CD14-positive monocyte (primary cell): Measurements from ENCODE around the gene CAPNS2. TPM values are rescaled to one million over a fixed set of nuclear protein-coding genes. Genes with fewer than 3 reads are reported as not detected.

Experiments used
- DNase-seq, 3 donors: peaks; one replicate each; pipeline ENCODE4 v3.0.0-alpha.2; 2011 to 2022
- H2AFZ ChIP-seq: 2 replicates; pipeline ENCODE4 v1.6.0; 2012; ENCODE audit warnings: mild to moderate bottlenecking, low read depth, low read length, inconsistent platforms; ENCODE audit not compliant: insufficient read depth, poor library complexity, severe bottlenecking
- H3K27ac ChIP-seq, 2 donors: 1 replicate in 1 of 2; 2 replicates in 1 of 2; pipeline ENCODE4 v1.5.1; 2012 to 2013; ENCODE audit warnings: low read length in 2 of 2, control low read depth in 1 of 2, inconsistent platforms in 1 of 2, low read depth in 1 of 2, mild to moderate bottlenecking in 1 of 2
- H3K27me3 ChIP-seq, 2 donors: one replicate each; pipeline versions ENCODE4 v1.6.0 to v1.6.1; 2011 to 2013; ENCODE audit warnings: low read length in 2 of 2; ENCODE audit not compliant: control insufficient read depth in 2 of 2, insufficient read depth in 2 of 2
- H3K36me3 ChIP-seq, 2 donors: replicated peaks in 1 of 2; 1 replicate in 1 of 2; 2 replicates in 1 of 2; pipeline versions ENCODE4 v1.5.1 to v1.6.1; 2012 to 2013; ENCODE audit warnings: low read length in 2 of 2, control low read depth in 1 of 2, inconsistent platforms in 1 of 2, mild to moderate bottlenecking in 1 of 2; ENCODE audit not compliant: insufficient read depth in 2 of 2, control insufficient read depth in 1 of 2
- H3K4me1 ChIP-seq, 2 donors: 1 replicate in 1 of 2; 2 replicates in 1 of 2; pipeline versions ENCODE4 v1.5.1 to v1.6.1; 2012 to 2013; ENCODE audit warnings: low read length in 2 of 2, control low read depth in 1 of 2, inconsistent platforms in 1 of 2, mild to moderate bottlenecking in 1 of 2, moderate library complexity in 1 of 2; ENCODE audit not compliant: insufficient read depth in 2 of 2, control insufficient read depth in 1 of 2
- H3K4me2 ChIP-seq: replicated peaks from 2 replicates; pipeline ENCODE3; 2012; ENCODE audit warnings: low read length, moderate library complexity, mild to moderate bottlenecking; ENCODE audit not compliant: poor library complexity, severe bottlenecking; ENCODE audit errors: extremely low read depth
- H3K4me3 ChIP-seq, 3 experiments: fragments of 200-600 bp in 1 of 3; sonication (generic) in 1 of 3; replicated peaks in 1 of 3; 1 replicate in 2 of 3; 2 replicates in 1 of 3; pipeline ENCODE4 v1.5.1; 2011 to 2013; ENCODE audit warnings: low read length in 3 of 3, mild to moderate bottlenecking in 3 of 3, control low read depth in 2 of 3, low read depth in 2 of 3, inconsistent platforms in 1 of 3, moderate library complexity in 1 of 3
- H3K79me2 ChIP-seq: 2 replicates; pipeline ENCODE4 v1.6.0; 2012; ENCODE audit warnings: mild to moderate bottlenecking, control low read depth, inconsistent platforms, low read length, moderate library complexity; ENCODE audit not compliant: insufficient read depth
- H3K9ac ChIP-seq: 2 replicates; pipeline ENCODE4 v1.6.0; 2017; ENCODE audit warnings: low read length, mild to moderate bottlenecking; ENCODE audit not compliant: insufficient read depth, poor library complexity, severe bottlenecking
- H3K9me3 ChIP-seq, 2 donors: replicated peaks in 1 of 2; 1 replicate in 1 of 2; 2 replicates in 1 of 2; pipeline versions ENCODE4 v1.5.1 to v1.6.1; 2012 to 2013; ENCODE audit warnings: low read length in 2 of 2, control low read depth in 1 of 2; ENCODE audit not compliant: control insufficient read depth in 1 of 2, insufficient read depth in 1 of 2
- H4K20me1 ChIP-seq: 2 replicates; pipeline ENCODE4 v1.6.0; 2012; ENCODE audit warnings: mild to moderate bottlenecking, low read length, control low read depth, moderate library complexity; ENCODE audit not compliant: insufficient read depth
- H3K27ac Mint-ChIP-seq, 7 donors: one replicate each; pipeline ENCODE4 v1.8.0; 2020; ENCODE audit warnings: mild to moderate bottlenecking in 7 of 7, mixed read lengths in 7 of 7, moderate library complexity in 6 of 7, inconsistent platforms in 2 of 7
- H3K27me3 Mint-ChIP-seq, 3 donors: one replicate each; pipeline ENCODE4 v1.8.0; 2021 to 2022; ENCODE audit warnings: low read depth in 3 of 3, mild to moderate bottlenecking in 3 of 3, mixed read lengths in 3 of 3, moderate library complexity in 3 of 3, inconsistent platforms in 1 of 3
- H3K36me3 Mint-ChIP-seq, 2 donors: one replicate each; pipeline ENCODE4 v1.8.0; 2020; ENCODE audit warnings: mixed read lengths in 2 of 2, inconsistent platforms in 1 of 2, mild to moderate bottlenecking in 1 of 2
- H3K4me1 Mint-ChIP-seq: one replicate; pipeline ENCODE4 v1.8.0; 2020; ENCODE audit warnings: mild to moderate bottlenecking, mixed read lengths
- H3K4me3 Mint-ChIP-seq, 2 donors: one replicate each; pipeline ENCODE4 v1.8.0; 2020; ENCODE audit warnings: mild to moderate bottlenecking in 2 of 2, mixed read lengths in 2 of 2, moderate library complexity in 1 of 2
- H3K9me3 Mint-ChIP-seq, 7 donors: one replicate each; pipeline ENCODE4 v1.8.0; 2020 to 2022; ENCODE audit warnings: mixed read lengths in 7 of 7, mild to moderate bottlenecking in 6 of 7, moderate library complexity in 6 of 7, inconsistent platforms in 2 of 7
- CTCF ChIP-seq: fragments of 200-600 bp; IDR thresholded peaks from one replicate; pipeline ENCODE4 v1.8.0; 2022; ENCODE audit warnings: antibody characterized with exemption, mild to moderate bottlenecking
- WGBS: methylation state at CpG from one replicate; pipeline ENCODE4 v1.1.5; 2013; ENCODE audit warnings: missing lambda C conversion rate; ENCODE audit not compliant: insufficient coverage; 5-methylcytosine and 5-hydroxymethylcytosine counted together
- intact Hi-C, 2 donors: fragments of 100-400 bp; cut with micrococcal nuclease; formaldehyde crosslinking; loops; one replicate each; pipeline versions ENCODE4 v1.15.0 to v1.15.1; 2023
- polyA plus RNA-seq, 3 donors: library from polyadenylated mRNA; depleted of rRNA in 1 of 3; unstranded in 2 of 3; stranded (reverse) in 1 of 3; fragments of 300-500 nt in 2 of 3; fragments of >200 nt in 1 of 3; fragmentation: Illumina TruSeq in 2 of 3; gene quantifications; 1 replicate in 2 of 3; 2 replicates in 1 of 3; pipeline ENCODE4 v1.2.3, GENCODE V29; 2012 to 2021

Gene CAPNS2
- polyA plus RNA-seq, 3 donors: 0.17 to 0.35 TPM; not detected in 1

DNA sequence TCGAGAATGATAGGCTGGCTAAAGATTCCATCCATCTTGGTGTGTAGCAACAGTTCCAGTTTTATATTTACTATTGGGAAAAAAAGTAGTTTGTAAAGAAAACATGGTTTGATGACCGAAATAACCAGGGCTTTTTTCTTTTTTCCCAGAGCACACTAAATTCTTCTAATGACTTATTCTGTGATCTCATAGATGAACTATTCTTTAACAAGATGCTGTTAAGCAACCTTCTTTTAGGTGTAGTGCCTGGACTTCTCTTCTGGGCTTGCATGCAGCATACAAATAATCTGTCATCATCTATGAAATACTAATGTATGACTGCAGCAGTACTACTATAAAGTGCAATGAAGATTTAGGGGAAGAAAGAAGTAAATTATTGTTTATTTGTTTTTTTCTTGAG lies 11.0 kb upstream of the CAPNS2 start:
- Histone ChIP-seq H2AFZ (no peak overlapping the region), H4K20me1 (no peaks in the 10 kb centered on the region), H3K4me1 (no peaks in the 10 kb centered on the region), H3K9me3 (no peaks in the 10 kb centered on the region), H3K36me3 (peaks cover 56 to 89% of the 10 kb centered on the region in 2 donors), H3K27me3 (no peaks in the 10 kb centered on the region), H3K4me2 (no peak overlapping the region), H3K9ac (no peak overlapping the region), H3K27ac (no peak overlapping the region), H3K79me2 (no peaks in the 10 kb centered on the region), H3K4me3 (no peak overlapping the region)
- H3K36me3 Mint-ChIP-seq: peaks cover 56 to 73% of the 10 kb centered on the region in 2 donors
- DNase-seq: no peak
- no peak overlapping the region for H3K27ac Mint-ChIP-seq
- no peak for TF ChIP-seq CTCF
- intact Hi-C loops: no loop called here
- no CpG with 5 or more reads among the region's 2 CpGs for WGBS
- H3K4me3 Mint-ChIP-seq: no peak overlapping the region
- H3K9me3 Mint-ChIP-seq: peaks cover 0 to 6% (median 0%) of the 10 kb centered on the region in 7 donors
- no peaks in the 10 kb centered on the region for H3K4me1 Mint-ChIP-seq
- H3K27me3 Mint-ChIP-seq: peaks cover 0 to 1% (median 0%) of the 10 kb centered on the region in 3 donors

- Histone ChIP-seq H4K20me1 (no peaks in the 10 kb centered on the region), H2AFZ (no peak overlapping the region), H3K36me3 (peaks cover 44 to 87% of the 10 kb centered on the region in 2 donors), H3K27ac (no peak overlapping the region), H3K27me3 (no peaks in the 10 kb centered on the region), H3K9ac (no peak overlapping the region), H3K4me2 (no peak overlapping the region), H3K4me3 (no peak overlapping the region), H3K79me2 (no peaks in the 10 kb centered on the region), H3K9me3 (no peaks in the 10 kb centered on the region), H3K4me1 (no peaks in the 10 kb centered on the region)
- no peak overlapping the region for H3K4me3 Mint-ChIP-seq
- peaks cover 0 to 1% (median 0%) of the 10 kb centered on the region in 3 donors for H3K27me3 Mint-ChIP-seq
- intact Hi-C loops: no loop called here
- H3K9me3 Mint-ChIP-seq: peaks cover 0 to 6% (median 0%) of the 10 kb centered on the region in 7 donors
- no peak for TF ChIP-seq CTCF
- H3K4me1 Mint-ChIP-seq: no peaks in the 10 kb centered on the region
- peaks cover 58 to 68% of the 10 kb centered on the region in 2 donors for H3K36me3 Mint-ChIP-seq
- H3K27ac Mint-ChIP-seq: no peak overlapping the region
- no peak for DNase-seq
These were observed 9.3 kb upstream of the CAPNS2 start for GRCh38 chr16:55557186-55557585.
